ENCODE data around the gene SESN3. TPM values are rescaled to one million over a fixed set of nuclear protein-coding genes. Genes with fewer than 3 reads are reported as not detected.
"Not testable (repeated sequence)": the region's sequence is repeated elsewhere in the genome, so short reads cannot be mapped to it uniquely, and the experiment has no call there.

The SESN3 gene
- total RNA-seq, 6 experiments from 2014 or later = 2.8 to 8.8 (median 5.5) TPM

GRCh38 chr11:95252586-95252985 is 21.6 kb upstream of the SESN3 start:
- no peak for DNase-seq
- TF ChIP-seq POLR2A (IDR thresholded peaks at IDR 0.05) = no peak
- Histone ChIP-seq H3K4me1 (no peaks in the 10 kb centered on the region), H3K27ac (no peak overlapping the region), H3K4me3 (no peak overlapping the region), H3K36me3 (no peaks in the 10 kb centered on the region), H3K27me3 (no peaks in the 10 kb centered on the region), H3K9me3 (no peaks in the 10 kb centered on the region)
- intact Hi-C loops (cut with DNase I) = no loop called here
- 17% methylated on average over 1 of the region's 1 CpG for WGBS (ENCODE audit: insufficient coverage, low coverage, low lambda C conversion rate, missing lambda C conversion rate)
- ATAC-seq = no peak

GRCh38 chr11:95251896-95252295 is 20.9 kb upstream of the SESN3 start:
- DNase-seq; H3K27me3 ChIP-seq; intact Hi-C loops (cut with DNase I); H3K27ac ChIP-seq; H3K36me3 ChIP-seq; H3K4me3 ChIP-seq; H3K9me3 ChIP-seq; ATAC-seq; H3K4me1 ChIP-seq: not testable (repeated sequence)
- 90% methylated on average over 5 of the region's 6 CpGs for WGBS (ENCODE audit: insufficient coverage, low coverage, low lambda C conversion rate, missing lambda C conversion rate)

GRCh38 chr11:95248666-95249467 is 17.9 kb upstream of the SESN3 start:
- no peak for TF ChIP-seq CTCF (IDR thresholded peaks at IDR 0.05)
- no peak for TF ChIP-seq POLR2A (IDR thresholded peaks at IDR 0.05)
- Histone ChIP-seq H3K9me3 (no peaks in the 10 kb centered on the region), H3K27ac (no peak overlapping the region), H3K4me3 (no peak overlapping the region), H3K27me3 (no peaks in the 10 kb centered on the region), H3K36me3 (no peaks in the 10 kb centered on the region), H3K4me1 (no peaks in the 10 kb centered on the region)
- 74% methylated on average over 4 of the region's 4 CpGs for WGBS (ENCODE audit: insufficient coverage, low coverage, low lambda C conversion rate, missing lambda C conversion rate)
- intact Hi-C loops (cut with DNase I) = no loop called here
- ATAC-seq (peak in 3 of 4 donors; percentile 27 to 52 (median 44)), DNase-seq (no peak)

- intact Hi-C loops (cut with DNase I) = no loop called here
- Histone ChIP-seq H3K4me3 (no peak overlapping the region), H3K36me3 (no peaks in the 10 kb centered on the region), H3K9me3 (no peaks in the 10 kb centered on the region), H3K27me3 (no peaks in the 10 kb centered on the region), H3K27ac (no peak overlapping the region), H3K4me1 (no peaks in the 10 kb centered on the region)
- ATAC-seq (no peak), DNase-seq (no peak)
- 83% methylated on average over 3 of the region's 3 CpGs for WGBS (ENCODE audit: insufficient coverage, low coverage, low lambda C conversion rate, missing lambda C conversion rate)
- TF ChIP-seq CTCF (IDR thresholded peaks at IDR 0.05) = no peak
- TF ChIP-seq POLR2A (IDR thresholded peaks at IDR 0.05) = no peak
These were observed 16.9 kb upstream of the SESN3 start for GRCh38 chr11:95247883-95248282.

GRCh38 chr11:95247127-95247684 is 16.2 kb upstream of the SESN3 start:
- WGBS (ENCODE audit: insufficient coverage, low coverage, low lambda C conversion rate, missing lambda C conversion rate) = 83% methylated on average over 1 of the region's 1 CpG
- intact Hi-C loops (cut with DNase I) = no loop called here
- Histone ChIP-seq H3K27me3 (no peaks in the 10 kb centered on the region), H3K36me3 (no peaks in the 10 kb centered on the region), H3K27ac (no peak overlapping the region), H3K9me3 (no peaks in the 10 kb centered on the region), H3K4me3 (no peak overlapping the region), H3K4me1 (no peaks in the 10 kb centered on the region)
- TF ChIP-seq POLR2A (IDR thresholded peaks at IDR 0.05) = no peak
- TF ChIP-seq CTCF (IDR thresholded peaks at IDR 0.05) = no peak
- DNase-seq = no peak
- ATAC-seq = no peak

Data from right lobe of liver (tissue), 6 donors.